Smooth muscle cell (in vitro differentiated cells): Measurements from ENCODE around the gene TFG. TPM values are rescaled to one million over a fixed set of nuclear protein-coding genes. Genes with fewer than 3 reads are reported as not detected.

ENCODE experiments used
- DNase-seq: peaks from one replicate; lab custom pipeline; 2025; ENCODE audit not compliant: unreplicated experiment; lab: John Stamatoyannopoulos, UW
- H2AFZ ChIP-seq: fragments of 200-600 bp; sonication (generic); 2 replicates; pipeline ENCODE4 v1.6.0; 2016; ENCODE audit warnings: antibody characterized with exemption, low read depth, mild to moderate bottlenecking
- H3F3A ChIP-seq: fragments of 200-600 bp; sonication (generic); 2 replicates; pipeline ENCODE4 v1.6.0; 2017; ENCODE audit warnings: antibody characterized with exemption, low read depth
- H3K27ac ChIP-seq: fragments of 200-600 bp; sonication (generic); 2 replicates; pipeline ENCODE4 v1.5.1; 2016; ENCODE audit warnings: low read depth, mild to moderate bottlenecking
- H3K27me3 ChIP-seq: fragments of 200-600 bp; sonication (generic); 2 replicates; pipeline ENCODE4 v1.6.1; 2016; ENCODE audit warnings: low read depth, mild to moderate bottlenecking
- H3K36me3 ChIP-seq: fragments of 200-600 bp; sonication (generic); 2 replicates; pipeline ENCODE4 v1.5.1; 2016; ENCODE audit warnings: low read depth
- H3K4me1 ChIP-seq: fragments of 200-600 bp; sonication (generic); 2 replicates; pipeline ENCODE4 v1.5.1; 2016; ENCODE audit warnings: low read depth
- H3K4me2 ChIP-seq: fragments of 200-600 bp; sonication (generic); 2 replicates; pipeline ENCODE4 v1.6.0; 2016; ENCODE audit warnings: mild to moderate bottlenecking
- H3K4me3 ChIP-seq: fragments of 200-600 bp; sonication (generic); 2 replicates; pipeline ENCODE4 v1.5.1; 2016; ENCODE audit warnings: mild to moderate bottlenecking
- H3K79me2 ChIP-seq: fragments of 200-600 bp; sonication (generic); 2 replicates; pipeline ENCODE4 v1.6.0; 2016; ENCODE audit warnings: low read depth, mild to moderate bottlenecking
- H3K9ac ChIP-seq: fragments of 200-600 bp; sonication (generic); 2 replicates; pipeline ENCODE4 v1.6.0; 2016; ENCODE audit warnings: low read depth
- H3K9me3 ChIP-seq: fragments of 200-600 bp; sonication (generic); replicated peaks from 2 replicates; pipeline ENCODE4 v1.5.1; 2016; ENCODE audit warnings: low read depth
- H4K20me1 ChIP-seq: fragments of 200-600 bp; sonication (generic); 2 replicates; pipeline ENCODE4 v1.6.0; 2016; ENCODE audit warnings: low read depth
- CTCF ChIP-seq: fragments of 200-600 bp; sonication (generic); IDR thresholded peaks from 2 replicates; pipeline ENCODE4 v1.5.1; 2017; ENCODE audit warnings: borderline replicate concordance, mild to moderate bottlenecking, antibody characterized with exemption; ENCODE audit not compliant: insufficient read depth, poor library complexity, severe bottlenecking
- WGBS: methylation state at CpG from one replicate; pipeline ENCODE4 v1.1.7; 2016; ENCODE audit warnings: low lambda C conversion rate; 5-methylcytosine and 5-hydroxymethylcytosine counted together
- polyA plus RNA-seq: library from polyadenylated mRNA; unstranded; fragments of >200 nt; fragmentation: Nextera tagmentation; extraction: Ambion mirVana; gene quantifications from 2 replicates; pipeline ENCODE4 v1.2.1, GENCODE V29; 2016
- total RNA-seq: library from RNA; depleted of rRNA; stranded (reverse); fragments of >200 nt; gene quantifications from 2 replicates; pipeline ENCODE4 v1.2.3, GENCODE V29; 2014

TFG gene
- total and polyA plus RNA-seq, 2 experiments from 2014 or later, result 205 to 246 TPM

GRCh38 chr3:100697723-100698285 is 11.5 kb upstream of the TFG start:
- no peaks in the 10 kb centered on the region for H3K79me2 ChIP-seq
- H4K20me1 ChIP-seq, result no peaks in the 10 kb centered on the region
- H3K27me3 ChIP-seq, result no peaks in the 10 kb centered on the region
- H2AFZ ChIP-seq, result peak overlapping the region; percentile 4
- no peaks in the 10 kb centered on the region for H3F3A ChIP-seq
- no peak for DNase-seq
- H3K27ac ChIP-seq, result no peak overlapping the region
- H3K4me3 ChIP-seq, result no peak overlapping the region
- H3K4me1 ChIP-seq, result no peaks in the 10 kb centered on the region
- WGBS, result 55% methylated on average over 5 of the region's 5 CpGs
- no peak overlapping the region for H3K9ac ChIP-seq
- H3K4me2 ChIP-seq, result peak overlapping the region; percentile 52
- no peaks in the 10 kb centered on the region for H3K36me3 ChIP-seq
- H3K9me3 ChIP-seq, result no peaks in the 10 kb centered on the region
- TF ChIP-seq CTCF, result no peak

DNA sequence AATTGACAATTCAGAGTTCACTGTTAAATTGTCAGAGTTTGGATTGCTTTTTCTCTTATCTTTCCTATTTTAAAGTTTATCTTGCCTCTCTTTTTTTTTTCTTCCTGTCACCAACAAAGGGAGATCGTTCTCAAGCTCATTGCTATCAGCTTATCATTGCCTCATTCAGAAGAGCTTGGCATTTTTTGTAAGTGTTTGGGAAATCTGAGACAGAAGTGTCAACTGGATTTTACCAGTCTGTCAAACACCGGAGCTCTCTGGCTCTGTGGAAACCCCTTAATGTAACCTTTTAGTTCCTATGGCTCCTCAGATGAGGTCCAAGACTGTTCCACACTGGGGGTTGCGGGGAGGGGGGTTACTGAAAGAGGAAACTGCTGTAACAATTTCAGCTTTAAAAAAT is 10.6 kb upstream of the TFG start:
- Histone ChIP-seq H3K4me3 (no peak overlapping the region), H3K36me3 (no peaks in the 10 kb centered on the region), H2AFZ (no peak overlapping the region), H3K27me3 (no peaks in the 10 kb centered on the region), H4K20me1 (no peaks in the 10 kb centered on the region), H3K79me2 (no peaks in the 10 kb centered on the region), H3K4me1 (no peaks in the 10 kb centered on the region), H3F3A (no peaks in the 10 kb centered on the region), H3K9ac (no peak overlapping the region), H3K4me2 (no peak overlapping the region), H3K27ac (no peak overlapping the region), H3K9me3 (no peaks in the 10 kb centered on the region)
- TF ChIP-seq CTCF, result no peak
- no peak for DNase-seq
- 44% methylated on average over 3 of the region's 3 CpGs for WGBS

DNA sequence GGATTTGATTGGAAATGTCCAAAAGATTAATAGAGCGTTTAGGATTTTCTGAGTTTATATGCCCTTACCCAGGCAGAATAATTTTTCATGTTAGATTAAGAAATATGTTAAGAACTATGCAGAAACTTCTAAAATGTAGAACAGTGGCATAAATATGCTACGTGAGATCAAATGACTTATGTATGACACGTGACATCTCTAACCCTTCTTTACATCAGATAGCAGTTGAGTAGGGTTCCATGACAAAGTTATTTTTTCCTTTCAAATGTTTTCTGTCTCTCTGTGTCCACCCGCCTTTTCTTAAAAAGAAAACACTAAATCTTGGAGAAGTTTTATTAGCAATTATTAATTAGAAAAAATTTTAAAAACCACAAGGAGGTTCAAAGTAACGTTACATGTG is 8.6 kb upstream of the TFG start:
- Histone ChIP-seq H3K4me3 (no peak overlapping the region), H4K20me1 (no peaks in the 10 kb centered on the region), H3K9ac (no peak overlapping the region), H3K79me2 (no peaks in the 10 kb centered on the region), H3K27me3 (peaks cover under 1% of the 10 kb centered on the region), H3K9me3 (no peaks in the 10 kb centered on the region), H3K27ac (no peak overlapping the region), H2AFZ (no peak overlapping the region), H3F3A (no peaks in the 10 kb centered on the region), H3K4me2 (no peak overlapping the region), H3K36me3 (no peaks in the 10 kb centered on the region), H3K4me1 (no peaks in the 10 kb centered on the region)
- 94% methylated on average over 5 of the region's 5 CpGs for WGBS
- TF ChIP-seq CTCF, result no peak
- no peak for DNase-seq

DNA sequence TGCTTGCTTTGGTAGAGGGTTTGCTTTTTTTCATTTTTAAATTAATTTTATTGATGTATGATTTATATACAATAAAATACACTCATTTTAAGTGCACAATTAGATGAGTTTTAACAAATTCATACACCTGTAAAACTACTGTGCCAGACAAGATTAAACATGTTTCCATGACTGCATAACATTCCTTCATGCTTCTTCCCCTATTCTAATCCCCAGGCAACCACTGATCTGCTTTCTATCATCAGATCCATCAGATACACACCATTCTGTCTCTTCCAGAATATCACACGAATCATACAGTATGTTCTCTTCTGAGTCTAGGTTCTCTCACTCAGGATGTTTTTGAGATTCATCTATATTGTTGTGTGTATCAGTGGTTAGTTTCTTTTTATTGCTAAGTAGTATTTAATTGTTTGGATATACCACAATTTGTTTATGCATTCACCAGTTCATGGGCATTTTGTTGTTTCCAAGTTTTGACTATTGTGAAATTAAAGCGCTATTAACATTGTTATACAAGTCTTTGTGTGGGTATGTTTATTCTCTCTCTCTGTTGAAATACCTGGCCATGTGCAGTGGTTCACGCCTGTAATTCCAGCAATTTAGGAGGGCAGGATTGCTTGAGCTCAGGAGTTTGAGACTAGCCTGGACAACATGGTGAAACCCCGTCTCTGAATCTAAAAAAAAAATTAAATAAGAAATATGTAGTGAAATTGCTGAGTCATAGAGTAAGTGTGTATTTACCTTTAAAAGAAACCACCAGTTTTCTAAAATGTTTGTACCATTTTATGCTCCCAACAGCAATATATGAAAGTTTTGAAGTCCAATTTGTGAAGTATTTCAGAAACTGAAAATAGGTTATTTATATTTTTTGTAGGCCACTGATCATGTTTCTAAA is 7.0 kb upstream of the TFG start:
- 73% methylated on average over 4 of the region's 4 CpGs for WGBS

More for the DNA sequence above, 7.0 kb upstream of the TFG start:
- Histone ChIP-seq H3K27me3 (peaks cover 17% of the 10 kb centered on the region), H3F3A (no peaks in the 10 kb centered on the region), H3K36me3 (no peaks in the 10 kb centered on the region), H3K27ac (peak overlapping the region; percentile 63), H3K9me3 (no peaks in the 10 kb centered on the region), H4K20me1 (no peaks in the 10 kb centered on the region), H2AFZ (no peak overlapping the region), H3K4me3 (no peak overlapping the region), H3K4me1 (no peaks in the 10 kb centered on the region), H3K4me2 (no peak overlapping the region), H3K9ac (no peak overlapping the region), H3K79me2 (no peaks in the 10 kb centered on the region)
- DNase-seq, result no peak
- no peak for TF ChIP-seq CTCF
